Fibroblast of gingiva (primary cell): ENCODE measurements around the gene CD300C.
"Not testable (repeated sequence)": the region's sequence is repeated elsewhere in the genome, so short reads cannot be mapped to it uniquely, and the experiment has no call there.

Experiments
- DNase-seq: peaks from one replicate; pipeline ENCODE4 v3.0.0-alpha.2; 2011; ENCODE audit warnings: low read depth

The CD300C gene

GRCh38 chr17:74561586-74561985 lies 15.7 kb upstream of the CD300C start:
- no peak for DNase-seq

- no peak for DNase-seq
Measured at GRCh38 chr17:74558882-74559519, 13.1 kb upstream of the CD300C start.

GRCh38 chr17:74558402-74558801 lies 12.5 kb upstream of the CD300C start:
- DNase-seq, result not testable (repeated sequence)

- DNase-seq, result no peak
Measured at GRCh38 chr17:74555427-74555940, 9.6 kb upstream of the CD300C start.

GRCh38 chr17:74554909-74555308 lies 9.0 kb upstream of the CD300C start:
- no peak for DNase-seq

- DNase-seq, result no peak
Measured at GRCh38 chr17:74552037-74552436, 6.1 kb upstream of the CD300C start.

- no peak for DNase-seq
Measured at GRCh38 chr17:74550602-74551001, 4.7 kb upstream of the CD300C start.

GRCh38 chr17:74549343-74549742 lies 3.4 kb upstream of the CD300C start:
- no peak for DNase-seq

GRCh38 chr17:74547736-74548135 lies 1.8 kb upstream of the CD300C start:
- no peak for DNase-seq

GRCh38 chr17:74547264-74547663 lies 1.3 kb upstream of the CD300C start:
- no peak for DNase-seq

- no peak for DNase-seq
Measured at GRCh38 chr17:74546586-74546985, 671 bp upstream of the CD300C start.

- no peak for DNase-seq
Measured at GRCh38 chr17:74544991-74545842, 698 bp downstream of the CD300C start.

- no peak for DNase-seq
Measured at GRCh38 chr17:74543891-74544760, 1.8 kb downstream of the CD300C start.

- DNase-seq, result no peak
Measured at GRCh38 chr17:74543406-74543805, 2.5 kb downstream of the CD300C start.

- no peak for DNase-seq
Measured at GRCh38 chr17:74542727-74543383, 3.1 kb downstream of the CD300C start.

GRCh38 chr17:74542166-74542565 lies 3.7 kb downstream of the CD300C start:
- DNase-seq, result no peak

GRCh38 chr17:74541176-74542111 lies 4.5 kb downstream of the CD300C start:
- DNase-seq, result no peak

GRCh38 chr17:74539281-74539820 lies 6.6 kb downstream of the CD300C start:
- no peak for DNase-seq

- no peak for DNase-seq
Measured at GRCh38 chr17:74536890-74537289, 9.0 kb downstream of the CD300C start.

- no peak for DNase-seq
Measured at GRCh38 chr17:74532115-74532514, 13.8 kb downstream of the CD300C start.
